ACC112 (cell line): ENCODE measurements around the gene PPP1R12A.
A peak's percentile ranks its signal among the peaks of the same experiment; 100 is the strongest.

Experiments used
- H2AFZ ChIP-seq: fragments of 200-600 bp; sonication (generic); one replicate; pipeline ENCODE4 v1.6.0; 2017; ENCODE audit warnings: antibody characterized with exemption, low read length; ENCODE audit not compliant: unreplicated experiment
- H3K27ac ChIP-seq: fragments of 200-600 bp; sonication (generic); 2 replicates; pipeline ENCODE4 v1.5.1; 2014; ENCODE audit warnings: low read depth, mild to moderate bottlenecking, antibody characterized with exemption, low read length, moderate library complexity
- H3K27me3 ChIP-seq: fragments of 200-600 bp; sonication (generic); 2 replicates; pipeline ENCODE4 v1.6.1; 2014; ENCODE audit warnings: mild to moderate bottlenecking, antibody characterized with exemption, low read length, moderate library complexity, mixed read lengths; ENCODE audit not compliant: insufficient read depth
- H3K36me3 ChIP-seq: fragments of 200-600 bp; sonication (generic); 2 replicates; pipeline ENCODE4 v1.6.1; 2016; ENCODE audit warnings: mild to moderate bottlenecking, antibody characterized with exemption, low read length, moderate library complexity, mixed read lengths; ENCODE audit not compliant: insufficient read depth
- H3K4me1 ChIP-seq: fragments of 200-600 bp; sonication (generic); one replicate; pipeline ENCODE4 v1.6.1; 2016; ENCODE audit warnings: low read length, mixed read lengths; ENCODE audit not compliant: insufficient read depth, unreplicated experiment, control insufficient read depth
- H3K4me3 ChIP-seq: fragments of 200-600 bp; sonication (generic); 2 replicates; pipeline ENCODE4 v1.5.1; 2014; ENCODE audit warnings: mild to moderate bottlenecking, low read depth, low read length
- H3K79me2 ChIP-seq: fragments of 200-600 bp; sonication (generic); one replicate; pipeline ENCODE4 v1.6.0; 2016; ENCODE audit warnings: low read length; ENCODE audit not compliant: control insufficient read depth, unreplicated experiment, insufficient read depth

PPP1R12A gene

GRCh38 chr12:79769860-79770485 lies 164.9 kb downstream of the PPP1R12A start:
- no peaks in the 10 kb centered on the region for H3K79me2 ChIP-seq
- H2AFZ ChIP-seq: no peak overlapping the region

GRCh38 chr12:79769189-79769859 lies 165.6 kb downstream of the PPP1R12A start:
- H3K4me3 ChIP-seq: no peak overlapping the region
- H3K79me2 ChIP-seq: no peaks in the 10 kb centered on the region
- H3K27ac ChIP-seq: no peak overlapping the region
- H3K27me3 ChIP-seq: no peaks in the 10 kb centered on the region
- H3K4me1 ChIP-seq: no peaks in the 10 kb centered on the region
- no peak overlapping the region for H2AFZ ChIP-seq
- 0 out of 2 replicates have a peak, but pooled peaks cover 4% of the 10 kb centered on the region for H3K36me3 ChIP-seq

More at GRCh38 chr12:79769860-79770485, 164.9 kb downstream of the PPP1R12A start:
- Histone ChIP-seq H3K4me3 (no peak overlapping the region), H3K36me3 (peaks cover 9% of the 10 kb centered on the region; the same call in 1 of the 2 replicates), H3K27me3 (no peaks in the 10 kb centered on the region), H3K4me1 (no peaks in the 10 kb centered on the region), H3K27ac (no peak overlapping the region)

DNA sequence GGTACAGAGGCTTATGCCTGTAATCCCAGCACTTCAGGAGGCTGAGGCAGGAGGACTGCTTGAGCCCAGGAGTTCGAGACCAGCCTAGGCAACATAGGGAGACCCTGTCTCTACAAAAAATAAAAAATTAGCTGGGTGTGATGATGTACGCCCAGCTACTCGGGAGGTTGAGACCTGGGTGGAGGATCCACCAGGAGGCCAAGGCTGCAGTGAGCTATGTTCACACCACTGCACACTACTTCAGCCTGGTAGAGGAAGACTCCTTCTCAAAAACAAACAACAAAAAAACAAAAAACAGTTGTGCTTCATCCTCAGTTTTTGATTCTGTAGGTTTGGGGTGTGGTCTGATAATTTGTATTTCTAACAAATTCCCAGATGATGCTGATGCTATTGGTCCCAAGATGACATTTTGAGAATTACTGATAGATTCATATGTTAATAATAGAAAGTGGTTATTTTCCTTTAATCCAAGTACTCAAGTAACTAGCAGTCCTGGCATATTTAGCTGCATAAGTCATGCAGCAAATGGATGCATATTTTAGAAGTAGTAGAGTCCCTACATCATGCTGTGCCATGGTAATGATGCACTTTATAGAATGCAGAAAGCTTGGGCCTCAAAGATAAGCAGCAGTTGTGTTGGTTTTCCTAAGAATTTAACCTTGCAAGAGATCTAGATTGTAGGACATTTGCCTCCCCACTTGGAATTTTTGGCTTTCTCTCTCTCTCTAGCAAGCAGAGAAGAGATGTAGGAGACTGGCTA lies 168.0 kb downstream of the PPP1R12A start:
- Histone ChIP-seq H3K4me3 (no peak overlapping the region), H2AFZ (no peak overlapping the region), H3K36me3 (no peaks in the 10 kb centered on the region), H3K79me2 (no peaks in the 10 kb centered on the region), H3K27me3 (no peaks in the 10 kb centered on the region), H3K27ac (no peak overlapping the region), H3K4me1 (no peaks in the 10 kb centered on the region)

- Histone ChIP-seq H3K79me2 (no peaks in the 10 kb centered on the region), H3K36me3 (no peaks in the 10 kb centered on the region), H2AFZ (no peak overlapping the region), H3K4me3 (no peak overlapping the region), H3K4me1 (no peaks in the 10 kb centered on the region), H3K27ac (no peak overlapping the region), H3K27me3 (no peaks in the 10 kb centered on the region)
Observed at GRCh38 chr12:79765157-79765556, 169.7 kb downstream of the PPP1R12A start.

DNA sequence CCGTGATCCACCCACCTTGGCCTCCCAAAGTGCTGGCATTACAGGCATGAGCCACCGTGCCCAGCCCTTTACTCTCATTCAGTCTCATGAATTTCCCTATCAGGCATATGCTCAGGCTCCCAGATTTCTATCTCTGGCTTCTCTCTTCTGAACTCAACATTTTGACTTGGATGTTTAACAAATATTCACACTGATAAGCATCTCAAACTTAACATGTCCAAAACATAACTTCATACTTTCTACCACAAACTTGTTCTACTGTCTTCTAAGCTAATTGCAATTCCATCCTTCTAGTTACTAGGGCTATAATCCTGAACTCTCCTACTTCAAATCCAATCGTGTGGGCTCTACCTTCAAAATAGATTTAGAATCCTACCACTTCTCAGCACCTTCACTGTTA lies 170.3 kb downstream of the PPP1R12A start:
- Histone ChIP-seq H3K4me1 (no peaks in the 10 kb centered on the region), H3K27ac (no peak overlapping the region), H3K27me3 (no peaks in the 10 kb centered on the region), H2AFZ (no peak overlapping the region), H3K36me3 (no peaks in the 10 kb centered on the region), H3K4me3 (no peak overlapping the region), H3K79me2 (no peaks in the 10 kb centered on the region)

GRCh38 chr12:79763766-79764452 lies 171.0 kb downstream of the PPP1R12A start:
- Histone ChIP-seq H2AFZ (no peak overlapping the region), H3K27me3 (no peaks in the 10 kb centered on the region), H3K36me3 (no peaks in the 10 kb centered on the region), H3K4me1 (no peaks in the 10 kb centered on the region), H3K4me3 (no peak overlapping the region), H3K27ac (no peak overlapping the region), H3K79me2 (no peaks in the 10 kb centered on the region)

GRCh38 chr12:79761341-79761740 lies 173.6 kb downstream of the PPP1R12A start:
- Histone ChIP-seq H3K4me3 (no peak overlapping the region), H3K79me2 (no peaks in the 10 kb centered on the region), H3K27ac (no peak overlapping the region), H3K4me1 (no peaks in the 10 kb centered on the region), H3K36me3 (no peaks in the 10 kb centered on the region), H3K27me3 (no peaks in the 10 kb centered on the region), H2AFZ (no peak overlapping the region)

GRCh38 chr12:79747274-79747673 lies 187.6 kb downstream of the PPP1R12A start:
- Histone ChIP-seq H3K4me1 (no peaks in the 10 kb centered on the region), H3K4me3 (no peak overlapping the region), H3K36me3 (no peaks in the 10 kb centered on the region), H3K27ac (no peak overlapping the region), H2AFZ (no peak overlapping the region), H3K27me3 (no peaks in the 10 kb centered on the region), H3K79me2 (no peaks in the 10 kb centered on the region)

DNA sequence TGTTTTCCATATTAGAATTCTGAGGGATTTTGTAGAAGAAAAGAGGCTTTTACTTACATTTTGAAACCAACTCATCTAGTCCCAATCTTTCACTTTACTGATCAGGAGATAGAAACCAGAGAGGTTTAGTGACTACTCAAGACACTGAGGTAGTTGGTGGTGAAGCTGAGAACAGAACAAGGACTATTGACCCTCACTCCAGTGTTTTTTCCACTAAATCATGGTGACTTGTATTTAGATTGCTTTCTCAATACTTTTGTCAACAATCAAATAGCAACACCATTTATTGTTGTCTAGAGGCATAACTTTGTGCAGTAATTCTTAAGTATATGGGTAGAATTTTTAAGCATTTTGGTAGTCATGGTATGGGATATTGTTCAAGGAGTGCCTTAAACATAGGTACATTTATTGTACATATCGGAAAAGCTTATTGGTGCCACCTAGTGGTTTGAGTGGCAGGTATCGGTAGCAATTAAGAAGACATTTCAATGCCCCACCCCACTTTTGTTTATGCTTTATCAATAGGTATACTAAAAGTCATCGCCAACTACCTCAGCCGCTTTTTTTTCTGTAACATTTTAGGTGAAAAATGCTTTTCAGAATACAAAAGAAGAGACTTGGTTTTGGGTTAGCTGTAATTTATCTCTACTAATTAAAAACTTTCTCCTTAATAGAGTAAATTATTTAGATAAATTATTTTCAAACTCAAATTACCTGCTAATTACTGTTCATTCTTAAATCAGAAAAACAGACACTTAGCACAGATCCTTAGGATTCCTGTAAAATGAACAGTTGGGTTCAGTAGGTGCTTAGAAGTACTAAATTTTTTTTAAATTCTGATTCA lies 196.8 kb downstream of the PPP1R12A start:
- Histone ChIP-seq H2AFZ (peak overlapping the region; percentile 51), H3K4me1 (peaks cover 6% of the 10 kb centered on the region), H3K36me3 (no peaks in the 10 kb centered on the region), H3K79me2 (no peaks in the 10 kb centered on the region), H3K4me3 (no peak overlapping the region), H3K27me3 (no peaks in the 10 kb centered on the region), H3K27ac (no peak overlapping the region)

DNA sequence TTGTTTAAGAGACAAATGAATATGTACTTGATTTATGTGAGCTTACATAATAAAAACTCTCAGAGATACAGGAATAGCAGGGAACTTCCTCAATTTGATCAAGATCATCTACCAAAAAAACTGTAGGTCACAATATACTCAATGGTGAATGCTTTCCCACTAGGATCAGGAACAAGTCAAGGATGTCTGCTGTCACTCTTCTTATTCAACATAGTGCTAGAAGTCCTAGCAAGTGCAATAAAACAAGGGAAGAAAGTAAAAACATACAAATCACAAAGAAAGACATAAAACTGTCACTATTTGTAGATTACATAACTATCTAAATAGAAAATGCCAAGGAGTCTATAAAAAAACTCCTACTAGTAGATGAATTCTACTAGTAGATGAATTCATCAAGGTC lies 202.3 kb downstream of the PPP1R12A start:
- Histone ChIP-seq H3K4me1 (peaks cover 2% of the 10 kb centered on the region), H3K27me3 (no peaks in the 10 kb centered on the region), H2AFZ (no peak overlapping the region), H3K27ac (no peak overlapping the region), H3K79me2 (no peaks in the 10 kb centered on the region), H3K36me3 (no peaks in the 10 kb centered on the region), H3K4me3 (no peak overlapping the region)
